ENCODE data around the gene BZW2.

DNA sequence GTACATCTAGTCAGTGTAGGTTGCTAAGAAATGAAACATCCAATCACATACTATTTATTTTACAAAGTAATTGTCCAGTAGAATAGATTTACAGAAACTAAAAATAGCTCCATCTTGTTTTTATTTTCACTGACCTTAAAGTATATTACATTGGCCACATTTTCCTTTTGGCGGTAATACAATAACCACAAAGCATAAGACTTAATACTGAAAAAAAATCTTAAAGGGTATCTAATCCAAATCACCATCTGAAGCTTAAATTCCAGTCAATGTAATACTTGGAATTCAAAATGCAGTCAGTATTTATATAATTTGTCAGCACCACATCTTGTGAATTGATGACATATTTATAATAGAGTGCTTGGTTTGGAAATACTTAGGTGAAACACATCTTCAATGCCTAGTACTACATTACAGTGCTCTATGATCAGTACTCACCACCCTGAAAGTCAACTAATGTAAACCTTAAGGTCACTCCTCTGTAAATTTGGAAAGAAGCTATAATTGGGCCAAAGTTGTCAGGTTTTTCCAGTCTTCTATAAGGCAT, 9.4 kb upstream of the BZW2 start:
- TF ChIP-seq CTCF (optimal IDR thresholded peaks at IDR 0.05 in 1 of 3, IDR thresholded peaks at IDR 0.05 in 1 of 3, conservative IDR thresholded peaks at IDR 0.05 in 1 of 3; ENCODE audit: extremely low read depth in 1 of 3, insufficient read depth in 2 of 3, low read length in 3 of 3) = no peak
- no peak for TF ChIP-seq EZH2 (IDR thresholded peaks at IDR 0.05; ENCODE audit: low read length)
